Stimulated activated CD4-positive, alpha-beta T cell treated with anti-CD3 and anti-CD28 coated beads, Interleukin-1b, Interleukin-23, amount 100 ng/mL, for 4 hours (primary cell): ENCODE data around the gene MAK.
A peak's percentile ranks its signal among the peaks of the same experiment; 100 is the strongest.
"Not testable (repeated sequence)": the region's sequence is repeated elsewhere in the genome, so short reads cannot be mapped to it uniquely, and the experiment has no call there.

ENCODE experiments used
- DNase-seq, 2 donors: peaks; one replicate each; pipeline ENCODE4 v3.0.0-alpha.2; 2020; ENCODE audit warnings: low read depth in 2 of 2

MAK gene

DNA sequence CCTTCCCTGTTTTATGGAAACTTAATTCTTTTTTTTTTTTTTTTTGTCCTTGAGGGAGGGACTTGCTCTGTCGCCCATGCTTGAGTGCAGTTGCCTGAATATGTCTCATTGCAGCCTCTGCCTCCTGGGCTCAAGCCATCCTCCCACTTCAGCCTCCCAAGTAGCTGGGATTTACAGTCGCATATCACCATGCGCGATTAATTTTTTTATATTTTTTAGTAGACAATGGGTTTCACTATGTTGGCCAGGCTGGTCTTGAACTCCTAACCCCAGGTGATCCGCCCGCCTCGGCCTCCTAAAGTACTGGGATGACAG, 114.8 kb downstream of the MAK start:
- no peak for DNase-seq

DNA sequence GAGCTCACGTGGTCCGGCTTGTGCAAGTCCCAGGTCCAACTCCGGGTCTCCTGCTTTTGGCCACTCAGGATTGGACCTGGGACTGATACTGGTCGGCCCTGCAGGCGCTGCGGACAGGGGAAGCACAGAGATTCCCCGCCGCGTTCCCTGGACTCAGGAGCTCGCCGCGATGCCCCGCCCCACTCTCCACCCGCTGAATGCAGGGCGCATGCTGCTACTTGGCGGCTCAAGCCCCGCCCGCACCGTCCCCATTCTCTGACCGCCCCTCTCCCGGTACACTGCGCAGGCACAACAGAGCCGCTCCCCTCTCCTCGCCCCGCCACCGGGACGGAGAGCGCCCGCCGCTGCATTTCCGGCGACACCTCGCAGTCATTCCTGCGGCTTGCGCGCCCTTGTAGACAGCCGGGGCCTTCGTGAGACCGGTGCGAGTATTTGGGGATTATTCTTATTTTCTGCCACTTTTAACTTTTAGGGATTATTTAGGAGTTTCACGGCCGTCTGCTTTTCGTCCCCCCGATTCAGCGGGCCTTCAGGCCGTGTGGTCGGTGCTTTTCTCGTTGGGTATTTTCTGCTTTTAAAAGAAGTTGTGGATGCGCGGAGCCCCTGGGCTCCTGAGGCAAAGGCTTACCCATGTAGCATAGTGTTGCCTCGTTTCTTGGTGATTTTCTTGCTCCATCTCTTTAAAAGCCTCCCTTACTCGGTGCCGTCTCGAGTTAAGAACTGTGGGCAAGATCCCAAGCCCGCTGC, 115.3 kb downstream of the MAK start, which contains the start of gene TMEM14C:
Gene TMEM14C (plus strand): TSS at position 251 of the 747 bp plus-strand sequence. CDS start 1,544 bp downstream, outside the sequence.
- DNase-seq, result peak; percentile 67 to 86

DNA sequence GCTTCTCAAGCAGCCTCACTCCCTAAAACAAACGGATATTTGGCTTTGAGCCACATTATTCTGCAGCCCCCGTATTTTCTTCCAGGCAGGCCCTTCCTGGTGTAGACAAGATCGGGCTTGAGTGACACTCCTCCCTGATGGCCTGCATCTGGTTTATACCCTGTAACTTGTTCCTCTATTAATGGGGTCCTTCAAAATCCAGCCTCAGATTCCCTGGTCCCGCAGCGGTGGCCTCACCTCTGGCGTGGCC, 115.8 kb downstream of the MAK start:
- DNase-seq, result no peak

- no peak for DNase-seq
These were observed 116.3 kb downstream of the MAK start for GRCh38 chr6:10721850-10722569.

DNA sequence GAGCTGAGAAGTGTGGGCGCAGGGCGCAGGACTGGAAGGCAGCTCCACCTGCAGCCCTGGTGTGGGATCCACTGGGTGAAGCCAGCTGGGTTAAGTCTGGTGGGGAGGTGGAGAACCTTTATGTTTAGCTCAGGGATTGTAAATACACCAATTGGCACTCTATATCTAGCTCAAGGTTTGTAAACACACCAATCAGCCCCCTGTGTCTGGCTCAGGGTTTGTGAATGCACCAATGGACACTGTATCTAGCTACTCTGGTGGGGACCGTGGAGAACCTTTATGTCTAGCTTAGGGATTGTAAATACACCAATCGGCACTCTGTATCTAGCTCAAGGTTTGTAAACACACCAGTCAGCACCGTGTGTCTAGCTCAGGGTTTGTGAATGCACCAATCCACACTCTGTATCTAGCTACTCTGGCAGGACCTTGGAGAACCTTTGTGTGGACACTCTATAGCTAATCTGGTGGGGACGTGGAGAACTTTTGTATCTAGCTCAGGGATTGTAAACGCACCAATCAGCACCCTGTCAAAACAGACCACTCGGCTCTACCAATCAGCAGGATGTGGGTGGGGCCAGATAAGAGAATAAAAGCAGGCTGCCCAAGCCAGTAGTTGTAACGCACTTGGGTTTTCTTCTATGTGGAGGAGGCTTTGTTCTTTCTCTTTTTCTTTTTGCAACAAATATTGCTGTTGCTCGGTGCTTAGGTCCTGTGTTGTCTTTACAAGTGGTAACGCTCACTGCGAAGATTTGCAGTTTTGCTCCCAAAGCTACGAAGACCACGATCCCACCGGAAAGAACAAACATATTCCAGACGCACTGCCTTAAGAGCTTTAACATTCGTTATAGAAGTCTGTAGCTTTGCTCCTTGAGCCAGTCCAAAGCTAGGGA, 117.1 kb downstream of the MAK start:
- DNase-seq, result not testable (repeated sequence)

GRCh38 chr6:10720265-10720959, 117.9 kb downstream of the MAK start:
- DNase-seq, result peak; percentile 34 to 47

DNA sequence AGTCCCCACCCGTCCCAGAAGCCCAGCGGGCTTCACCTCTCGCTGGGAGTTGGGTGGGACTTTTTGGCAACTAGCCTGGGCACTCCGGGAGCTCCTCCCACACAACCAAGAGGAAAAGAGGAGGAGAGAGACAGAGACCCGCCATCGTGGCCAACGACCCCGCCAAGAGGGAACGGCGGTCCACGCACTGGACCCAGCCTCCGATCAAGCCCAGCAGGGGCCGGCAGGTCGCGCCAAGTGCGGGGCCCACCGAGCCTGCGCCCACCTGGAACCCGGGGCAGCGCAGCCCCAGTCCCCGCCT, 118.4 kb downstream of the MAK start:
- DNase-seq, result no peak

DNA sequence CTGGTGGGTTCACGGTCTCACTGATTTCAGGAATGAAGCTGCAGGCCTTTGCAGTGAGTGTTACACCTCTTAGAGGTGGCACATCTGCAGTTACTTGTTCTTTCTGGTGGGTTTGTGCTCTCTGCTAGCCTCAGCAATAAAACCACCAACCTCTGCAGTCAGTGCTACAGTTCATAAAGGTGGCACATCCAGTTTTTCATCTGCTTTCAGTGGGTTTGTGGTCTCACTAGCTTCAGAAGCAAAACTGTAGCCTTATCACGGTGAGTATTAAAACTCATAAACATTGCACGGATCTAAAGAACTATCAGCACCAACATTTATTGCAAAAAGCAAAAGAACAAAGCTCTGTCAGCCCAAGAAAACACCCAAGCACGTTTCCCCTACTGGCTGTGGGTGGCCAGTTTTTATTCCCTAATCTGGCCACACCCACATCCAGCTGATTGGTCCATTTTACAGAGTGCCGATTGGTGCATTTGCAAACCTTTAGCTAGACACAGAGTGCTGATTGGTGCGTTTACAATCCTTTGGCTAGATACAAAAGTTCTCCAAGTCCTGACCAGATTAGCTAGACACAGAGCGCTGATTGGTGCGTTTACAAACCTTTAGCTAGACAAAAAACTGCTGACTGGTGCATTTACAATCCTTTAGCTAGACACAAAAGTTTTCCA, 118.9 kb downstream of the MAK start:
- DNase-seq, result no peak

DNA sequence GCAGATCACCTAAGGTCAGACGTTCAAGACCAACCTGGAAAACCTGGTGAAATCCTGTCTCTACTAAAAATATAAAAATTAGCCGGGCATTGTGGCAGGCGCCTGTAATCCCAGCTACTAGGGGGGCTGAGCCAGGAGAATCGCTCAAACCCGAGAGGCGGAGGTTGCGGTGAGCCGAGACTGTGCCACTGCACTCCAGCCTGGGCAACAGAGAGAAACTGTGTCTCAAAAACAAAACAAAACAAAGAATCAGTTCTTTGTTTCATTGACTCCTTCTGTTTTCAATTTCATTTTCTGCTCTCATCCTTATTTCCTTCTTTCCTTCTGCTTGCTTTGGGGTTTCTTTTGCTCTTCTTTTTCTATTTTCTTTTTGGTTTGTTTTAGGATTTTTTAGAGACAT, 124.4 kb downstream of the MAK start:
- no peak for DNase-seq
